Vagina (tissue), 2 donors: ENCODE results near the gene SFXN1. TPM values are rescaled to one million over a fixed set of nuclear protein-coding genes. Genes with fewer than 3 reads are reported as not detected.

Experiments used
- DNase-seq, 2 donors: peaks; one replicate each; pipeline ENCODE4 v3.0.0-alpha.2; 2017; ENCODE audit errors: extremely low spot score in 2 of 2
- H3K27ac ChIP-seq: fragments of 200-600 bp; sonication (generic); one replicate; pipeline ENCODE4 v1.5.1; 2019
- H3K27me3 ChIP-seq: fragments of 200-600 bp; sonication (generic); one replicate; pipeline ENCODE4 v1.5.1; 2019
- H3K36me3 ChIP-seq, 2 donors: fragments of 200-600 bp; sonication (generic); one replicate each; pipeline ENCODE4 v1.5.1; 2017 to 2019
- H3K4me1 ChIP-seq: fragments of 200-600 bp; sonication (generic); one replicate; pipeline ENCODE4 v1.5.1; 2019
- H3K4me3 ChIP-seq, 2 donors: fragments of 200-600 bp; sonication (generic); 1 replicate in 1 of 2; 2 replicates in 1 of 2; pipeline ENCODE4 v1.5.1; 2016 to 2019
- H3K9me3 ChIP-seq: fragments of 200-600 bp; sonication (generic); one replicate; pipeline ENCODE4 v1.5.1; 2019
- POLR2A ChIP-seq, 2 donors: fragments of 450-650 bp; IDR thresholded peaks; one replicate each; pipeline ENCODE4 v1.6.1; 2017; ENCODE audit warnings: antibody characterized with exemption in 2 of 2, mild to moderate bottlenecking in 2 of 2, moderate library complexity in 2 of 2
- POLR2AphosphoS5 ChIP-seq, 2 donors: sonication (generic); formaldehyde crosslinking; IDR thresholded peaks; one replicate each; pipeline ENCODE4 v1.9.0; 2017; ENCODE audit warnings: antibody characterized with exemption in 2 of 2, mild to moderate bottlenecking in 2 of 2, low read depth in 1 of 2; ENCODE audit not compliant: insufficient read depth in 1 of 2
- intact Hi-C: fragments of 100-400 bp; cut with DNase I; formaldehyde crosslinking; loops from one replicate; pipeline ENCODE4 v1.15.1; 2023
- total RNA-seq: library from RNA; depleted of rRNA; stranded (reverse); fragments of >200 nt; gene quantifications from one replicate; pipeline ENCODE4 v1.2.3, GENCODE V29; 2016
- TF ChIP-seq, protein P1 (sequence below), 3 experiments: fragments of 450-650 bp in 2 of 3; fragments of 200-600 bp in 1 of 3; sonication (generic) in 1 of 3; IDR thresholded peaks; one replicate each; pipeline ENCODE4 v1.5.1; 2017 to 2019; ENCODE audit warnings: antibody characterized with exemption in 3 of 3, mild to moderate bottlenecking in 2 of 3, moderate library complexity in 2 of 3

The SFXN1 gene
- total RNA-seq, 1 donor from 2014 or later = 88.6 TPM

- no peak for TF ChIP-seq POLR2AphosphoS5 (IDR thresholded peaks at IDR 0.05; ENCODE audit: insufficient read depth in 1 of 2, low read depth in 1 of 2)
- no peak for TF ChIP-seq POLR2A (IDR thresholded peaks at IDR 0.05)
- TF ChIP-seq, protein P1, sequence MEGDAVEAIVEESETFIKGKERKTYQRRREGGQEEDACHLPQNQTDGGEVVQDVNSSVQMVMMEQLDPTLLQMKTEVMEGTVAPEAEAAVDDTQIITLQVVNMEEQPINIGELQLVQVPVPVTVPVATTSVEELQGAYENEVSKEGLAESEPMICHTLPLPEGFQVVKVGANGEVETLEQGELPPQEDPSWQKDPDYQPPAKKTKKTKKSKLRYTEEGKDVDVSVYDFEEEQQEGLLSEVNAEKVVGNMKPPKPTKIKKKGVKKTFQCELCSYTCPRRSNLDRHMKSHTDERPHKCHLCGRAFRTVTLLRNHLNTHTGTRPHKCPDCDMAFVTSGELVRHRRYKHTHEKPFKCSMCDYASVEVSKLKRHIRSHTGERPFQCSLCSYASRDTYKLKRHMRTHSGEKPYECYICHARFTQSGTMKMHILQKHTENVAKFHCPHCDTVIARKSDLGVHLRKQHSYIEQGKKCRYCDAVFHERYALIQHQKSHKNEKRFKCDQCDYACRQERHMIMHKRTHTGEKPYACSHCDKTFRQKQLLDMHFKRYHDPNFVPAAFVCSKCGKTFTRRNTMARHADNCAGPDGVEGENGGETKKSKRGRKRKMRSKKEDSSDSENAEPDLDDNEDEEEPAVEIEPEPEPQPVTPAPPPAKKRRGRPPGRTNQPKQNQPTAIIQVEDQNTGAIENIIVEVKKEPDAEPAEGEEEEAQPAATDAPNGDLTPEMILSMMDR (IDR thresholded peaks at IDR 0.05) = no peak
Observed at GRCh38 chr5:175484322-175484721, 6.0 kb downstream of the SFXN1 start.

DNA sequence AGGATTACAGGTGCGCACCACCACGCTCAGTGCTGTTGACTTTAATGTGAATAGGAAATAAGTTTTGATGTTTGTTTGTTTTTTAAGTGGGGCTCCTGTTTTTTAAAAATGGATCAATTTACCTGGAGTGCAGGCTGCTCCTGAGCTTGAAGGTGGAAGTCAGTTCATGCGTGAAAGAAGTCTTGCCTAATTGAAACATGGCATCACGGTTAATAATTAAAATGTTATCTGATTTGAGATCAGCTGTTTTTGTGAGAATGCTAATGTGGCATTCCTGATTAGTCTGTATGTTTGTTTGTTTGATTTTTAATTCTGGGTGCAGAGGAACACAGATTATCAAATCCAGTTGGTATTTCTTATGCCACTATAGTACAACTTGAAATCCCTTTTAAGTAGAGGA, 6.5 kb downstream of the SFXN1 start:
- Histone ChIP-seq H3K27me3 (no peaks in the 10 kb centered on the region), H3K4me1 (peaks cover 23% of the 10 kb centered on the region), H3K9me3 (no peaks in the 10 kb centered on the region), H3K4me3 (no peak overlapping the region), H3K27ac (no peak overlapping the region), H3K36me3 (peaks cover 0 to 9% of the 10 kb centered on the region in 2 donors)
- no peak for DNase-seq
- intact Hi-C loops = no loop called here
- TF ChIP-seq POLR2AphosphoS5 (IDR thresholded peaks at IDR 0.05; ENCODE audit: insufficient read depth in 1 of 2, low read depth in 1 of 2) = no peak
- no peak for TF ChIP-seq POLR2A (IDR thresholded peaks at IDR 0.05)
- TF ChIP-seq, protein P1 (IDR thresholded peaks at IDR 0.05) = no peak

More at GRCh38 chr5:175484322-175484721, 6.0 kb downstream of the SFXN1 start:
- no peak overlapping the region for H3K27ac ChIP-seq
- no peak for DNase-seq
- no peak overlapping the region for H3K4me3 ChIP-seq
- H3K9me3 ChIP-seq = no peaks in the 10 kb centered on the region
- intact Hi-C loops = no loop called here
- peaks cover 28% of the 10 kb centered on the region for H3K4me1 ChIP-seq
- H3K36me3 ChIP-seq = peaks cover 0 to 9% of the 10 kb centered on the region in 2 donors
- no peaks in the 10 kb centered on the region for H3K27me3 ChIP-seq

GRCh38 chr5:175485631-175486030, 7.3 kb downstream of the SFXN1 start:
- DNase-seq = peak in 1 of 2 donors; percentile 28
- Histone ChIP-seq H3K9me3 (no peaks in the 10 kb centered on the region), H3K4me1 (peaks cover 15% of the 10 kb centered on the region), H3K36me3 (peaks cover 0 to 9% of the 10 kb centered on the region in 2 donors), H3K27me3 (no peaks in the 10 kb centered on the region), H3K4me3 (no peak overlapping the region), H3K27ac (no peak overlapping the region)
- TF ChIP-seq POLR2AphosphoS5 (IDR thresholded peaks at IDR 0.05; ENCODE audit: insufficient read depth in 1 of 2, low read depth in 1 of 2) (no peak), POLR2A (IDR thresholded peaks at IDR 0.05) (no peak)
- TF ChIP-seq, protein P1 (IDR thresholded peaks at IDR 0.05) = no peak
- intact Hi-C loops = no loop called here

- H3K4me1 ChIP-seq = no peaks in the 10 kb centered on the region
- peaks cover 0 to 19% of the 10 kb centered on the region in 2 donors for H3K36me3 ChIP-seq
- TF ChIP-seq POLR2A (IDR thresholded peaks at IDR 0.05) (no peak), POLR2AphosphoS5 (IDR thresholded peaks at IDR 0.05; ENCODE audit: insufficient read depth in 1 of 2, low read depth in 1 of 2) (no peak)
- TF ChIP-seq, protein P1 (IDR thresholded peaks at IDR 0.05) = no peak
- no peaks in the 10 kb centered on the region for H3K9me3 ChIP-seq
- no peak overlapping the region for H3K27ac ChIP-seq
- intact Hi-C loops = no loop called here
- H3K4me3 ChIP-seq = no peak overlapping the region
- no peak for DNase-seq
- H3K27me3 ChIP-seq = no peaks in the 10 kb centered on the region
Observed at GRCh38 chr5:175487514-175488222, 9.3 kb downstream of the SFXN1 start.
